K562 (cell line): ENCODE results near the gene SPATA25. TPM values are rescaled to one million over a fixed set of nuclear protein-coding genes. Genes with fewer than 3 reads are reported as not detected.

Experiments
- ATAC-seq: fragments of 200-7000 bp; cut with Tn5 transposase; 3 replicates; pipeline ENCODE4 v1.9.1; 2020; ENCODE audit warnings: moderate library complexity
- BruUV-seq: library from RNA; stranded (reverse); fragments of 400-500 nt; replicated peaks from 2 replicates; lab custom pipeline; 2021; lab: Mats Ljungman, UMichigan
- CTCF ChIA-PET: fragments of 300-600 bp; formaldehyde crosslinking; extraction: SDS; loops from one replicate; lab custom pipeline; 2021; ENCODE audit warnings: low intra/inter-chr PET ratio; lab: Yijun Ruan, JAX
- POLR2A ChIA-PET: fragments of 300-600, 350-650 bp; sonication (Branson Sonifier 250); formaldehyde crosslinking; extraction: SDS; loops from one replicate; lab custom pipeline; 2021; ENCODE audit warnings: antibody characterized with exemption, inconsistent platforms; lab: Yijun Ruan, JAX
- DNase-seq, 4 experiments: peaks; one replicate each; pipeline versions ENCODE4 v3.0.0 to v3.0.0-alpha.2; 2011 to 2018; ENCODE audit warnings: low spot score in 3 of 4, mixed read lengths in 3 of 4; ENCODE audit errors: extremely low read depth in 1 of 4
- FAIRE-seq: peaks from 2 replicates; lab custom pipeline; 2011; peaks lifted over from hg19 to GRCh38; lab: Jason Lieb, UNC
- H2AFZ ChIP-seq: 2 replicates; pipeline ENCODE4 v1.6.0; 2011; ENCODE audit warnings: low read depth, low read length, control low read depth, inconsistent platforms
- H3K27ac ChIP-seq: fragments of 200-600 bp; 3 replicates; pipeline ENCODE4 v1.8.0; 2011; ENCODE audit warnings: low read depth, mild to moderate bottlenecking, control low read depth, inconsistent platforms, low read length, moderate library complexity, mixed read lengths; ENCODE audit errors: extremely low read depth
- H3K27me3 ChIP-seq, 2 experiments: fragments of 300-600 bp in 1 of 2; 2 replicates in 1 of 2; 3 replicates in 1 of 2; pipeline versions ENCODE4 v1.6.0 to v1.8.0; 2011; ENCODE audit warnings: inconsistent platforms in 2 of 2, low read length in 2 of 2, mild to moderate bottlenecking in 1 of 2, mixed read lengths in 1 of 2, moderate library complexity in 1 of 2; ENCODE audit not compliant: control insufficient read depth in 2 of 2, insufficient read depth in 2 of 2
- H3K36me3 ChIP-seq: fragments of 300-600 bp; 3 replicates; pipeline ENCODE4 v1.8.0; 2011; ENCODE audit warnings: mild to moderate bottlenecking, low read length, inconsistent platforms; ENCODE audit not compliant: control insufficient read depth, insufficient read depth
- H3K4me1 ChIP-seq, 2 experiments: fragments of 200-600 bp in 1 of 2; replicated peaks in 1 of 2; 2 replicates in 1 of 2; 3 replicates in 1 of 2; pipeline versions ENCODE4 v1.5.1 to v1.8.0; 2011; ENCODE audit warnings: inconsistent platforms in 2 of 2, low read length in 2 of 2, mild to moderate bottlenecking in 1 of 2, mixed read lengths in 1 of 2, moderate library complexity in 1 of 2; ENCODE audit not compliant: control insufficient read depth in 2 of 2, insufficient read depth in 2 of 2
- H3K4me2 ChIP-seq: 2 replicates; pipeline ENCODE4 v1.6.1; 2011; ENCODE audit warnings: low read length, control low read depth, inconsistent platforms, mixed read lengths; ENCODE audit not compliant: insufficient read depth
- H3K4me3 ChIP-seq: fragments of 200-600 bp; sonication (generic), shearing (Covaris generic); 2 replicates; pipeline ENCODE4 v1.5.1; 2016; ENCODE audit warnings: control low read depth, inconsistent platforms
- H3K79me2 ChIP-seq: fragments of 200-600 bp; 3 replicates; pipeline ENCODE4 v1.8.0; 2011; ENCODE audit warnings: low read length, inconsistent platforms; ENCODE audit not compliant: control insufficient read depth, insufficient read depth
- H3K9ac ChIP-seq, 2 experiments: 2 replicates each; pipeline versions ENCODE4 v1.6.0 to v1.6.1; 2011; ENCODE audit warnings: low read depth in 2 of 2, low read length in 2 of 2, control low read depth in 1 of 2, inconsistent platforms in 1 of 2, mild to moderate bottlenecking in 1 of 2, mixed read lengths in 1 of 2; ENCODE audit not compliant: insufficient read depth in 1 of 2
- H3K9me1 ChIP-seq: one replicate; pipeline ENCODE4 v1.6.0; 2011; ENCODE audit warnings: inconsistent platforms, mild to moderate bottlenecking, low read length, moderate library complexity; ENCODE audit not compliant: control insufficient read depth, insufficient read depth
- H3K9me3 ChIP-seq: replicated peaks from 2 replicates; pipeline ENCODE4 v1.5.1; 2011; ENCODE audit warnings: low read depth, low read length, inconsistent platforms; ENCODE audit not compliant: control insufficient read depth, insufficient read depth
- H4K20me1 ChIP-seq: replicated peaks from 2 replicates; pipeline ENCODE4 v1.6.1; 2011; ENCODE audit warnings: low read length, inconsistent platforms, mixed read lengths; ENCODE audit not compliant: control insufficient read depth, insufficient read depth
- ADNP ChIP-seq: fragments of 200-800 bp; sonication (Bioruptor generic); IDR thresholded peaks from 2 replicates; pipeline ENCODE4 v1.6.1; 2016; ENCODE audit warnings: missing genetic modification characterization, missing compliant biosample characterization
- BCOR ChIP-seq: fragments of 450-650 bp; IDR thresholded peaks from 2 replicates; pipeline ENCODE4 v1.6.1; 2016
- CBX1 ChIP-seq: sonication (generic); IDR thresholded peaks from 2 replicates; pipeline ENCODE4 v1.6.1; 2016; ENCODE audit warnings: antibody characterized with exemption, low read depth, mild to moderate bottlenecking
- HDAC2 ChIP-seq: fragments of 450-650 bp; IDR thresholded peaks from 2 replicates; pipeline ENCODE4 v1.6.1; 2016; ENCODE audit warnings: mild to moderate bottlenecking
- IFI16 ChIP-seq: fragments of 250-450 bp; sonication (Bioruptor Pico); IDR thresholded peaks from 2 replicates; pipeline ENCODE4 v2.1.2; 2022; ENCODE audit warnings: mild to moderate bottlenecking, inconsistent platforms
- KDM1A ChIP-seq, 2 experiments: fragments of 450-650 bp; IDR thresholded peaks; 2 replicates each; pipeline ENCODE4 v1.6.1; 2016; ENCODE audit warnings: mild to moderate bottlenecking in 2 of 2
- MCM7 ChIP-seq, 2 experiments: fragments of 450-650 bp; IDR thresholded peaks; 2 replicates each; pipeline ENCODE4 v1.6.1; 2016 to 2018
- PTBP1 ChIP-seq: fragments of 200-400 bp; formaldehyde crosslinking; IDR thresholded peaks from 2 replicates; pipeline ENCODE4 v1.6.1; 2017; ENCODE audit warnings: low read depth, low read length
- RBM25 ChIP-seq: fragments of 200-400 bp; formaldehyde crosslinking; IDR thresholded peaks from 2 replicates; pipeline ENCODE4 v1.6.1; 2018; ENCODE audit warnings: low read length, low read depth, moderate library complexity; ENCODE audit not compliant: severe bottlenecking
- RCOR1 ChIP-seq, 2 experiments: IDR thresholded peaks; 2 replicates each; pipeline ENCODE4 v1.6.1; 2012; ENCODE audit warnings: low read depth in 2 of 2, low read length in 2 of 2, borderline replicate concordance in 1 of 2, improper control_type of control experiment in 1 of 2
- SMARCA5 ChIP-seq: fragments of 450-650 bp; IDR thresholded peaks from 2 replicates; pipeline ENCODE4 v1.6.1; 2016
- ZFP30 ChIP-seq: fragments of 250-450 bp; sonication (Bioruptor Pico); IDR thresholded peaks from 2 replicates; pipeline ENCODE4 v1.8.0; 2022; ENCODE audit warnings: moderate library complexity, mild to moderate bottlenecking, inconsistent platforms, borderline replicate concordance
- WGBS: fragments of 100-300 bp; shearing (Covaris generic); methylation state at CpG from one replicate; pipeline ENCODE4 v1.1.6; 2016; ENCODE audit warnings: low coverage, mixed read lengths; ENCODE audit not compliant: insufficient coverage; ENCODE audit errors: missing lambda C conversion rate; 5-methylcytosine and 5-hydroxymethylcytosine counted together
- in situ Hi-C: fragments of 300-500 bp; cut with MboI; formaldehyde crosslinking; loops from 4 replicates; pipeline ENCODE4 v1.15.0; 2018; ENCODE audit warnings: inconsistent platforms, mixed read lengths
- intact Hi-C: fragments of 100-400 bp; cut with micrococcal nuclease; formaldehyde crosslinking; loops from 2 replicates; pipeline ENCODE4 v1.14.2; 2022
- polyA plus RNA-seq, 8 experiments: library from polyadenylated mRNA; depleted of rRNA in 4 of 8; stranded (reverse) in 5 of 8; unstranded in 3 of 8; fragments of >200 nt; fragmentation: Nextera tagmentation in 2 of 8; fragmentation: Illumina TruSeq in 1 of 8; extraction: Ambion mirVana in 2 of 8; extraction: Trizol in 1 of 8; gene quantifications; 2 replicates each; pipeline versions ENCODE4 v1.2.1 to v1.2.3, GENCODE V29; 2011 to 2014; ENCODE audit warnings: inconsistent platforms in 1 of 8, missing spikeins in 1 of 8
- total RNA-seq, 7 experiments: library from RNA; depleted of rRNA in 6 of 7; stranded (reverse); fragments of >200 nt in 6 of 7; fragmentation: Illumina TruSeq in 2 of 7; extraction: Trizol in 2 of 7; gene quantifications; 2 replicates each; pipeline versions ENCODE4 v1.2.1 to v1.2.3, GENCODE V29; 2011 to 2021; ENCODE audit warnings: low replicate concordance in 1 of 7
- TF ChIP-seq, protein P1 (sequence below): fragments of 450-650 bp; IDR thresholded peaks from 2 replicates; pipeline ENCODE4 v1.6.1; 2016

SPATA25 gene
- total and polyA plus RNA-seq, 9 of the 15 experiments (the other 6 are each of a cell fraction or from before 2014, with no cell fraction given): 0.21 to 0.95 (median 0.53) TPM; not detected in 3

DNA sequence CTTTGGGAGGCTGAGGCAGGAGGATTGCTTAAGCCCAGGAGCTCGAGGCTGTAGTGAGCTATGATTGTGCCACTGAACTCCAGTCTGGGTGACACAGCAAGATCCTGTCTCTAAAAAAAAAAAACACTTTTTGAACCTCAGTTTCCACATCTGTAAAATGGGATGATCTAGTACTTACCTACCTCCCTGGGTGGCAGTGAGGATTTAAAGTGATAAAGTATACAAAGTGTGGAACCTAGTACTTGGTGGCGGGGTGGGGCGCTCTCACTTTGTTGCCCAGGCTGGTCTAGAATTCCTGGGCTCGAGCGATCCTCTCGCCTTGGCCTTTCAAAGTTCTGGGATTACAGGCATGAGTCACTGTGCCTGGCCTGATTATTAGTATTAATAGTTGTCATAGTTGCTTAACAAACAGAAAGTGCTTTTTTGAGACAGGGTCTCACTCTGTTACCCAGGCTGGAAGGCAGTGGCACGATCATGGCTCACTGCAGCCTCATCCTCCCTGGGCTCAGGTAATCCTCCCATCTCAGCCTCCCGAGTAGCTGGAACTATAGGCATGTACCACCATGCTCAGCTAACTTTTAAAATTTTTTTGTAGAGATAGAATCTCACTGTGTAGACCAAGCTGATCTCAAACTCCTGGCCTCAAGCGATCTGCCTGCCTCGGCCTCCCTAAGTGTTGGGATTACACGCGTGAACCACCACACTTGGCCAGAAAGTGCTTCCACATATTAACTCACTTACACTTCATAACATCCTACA, 31.5 kb upstream of the SPATA25 start:
- no TSS peak for BruUV-seq
- Histone ChIP-seq H2AFZ (no peak overlapping the region), H3K9me1 (no peaks in the 10 kb centered on the region), H3K27ac (no peak overlapping the region), H3K4me1 (peaks cover 10 to 16% of the 10 kb centered on the region in 2 experiments; a peak in 4 of 5 replicates), H4K20me1 (0 out of 2 replicates have a peak, but pooled peaks cover 3% of the 10 kb centered on the region), H3K9me3 (no peaks in the 10 kb centered on the region), H3K79me2 (no peaks in the 10 kb centered on the region), H3K4me3 (no peak overlapping the region), H3K4me2 (no peak overlapping the region), H3K36me3 (no peaks in the 10 kb centered on the region), H3K9ac (no peak overlapping the region), H3K27me3 (no peaks in the 10 kb centered on the region)
- FAIRE-seq (no peak), DNase-seq (no peak), ATAC-seq (no peak)
- WGBS: 75% methylated on average over 12 of the region's 12 CpGs
- intact Hi-C loops (no loop called here), in situ Hi-C loops (no loop called here)
- ChIA-PET POLR2A (interaction anchor here (0.5 to 8.0 kb wide), 4 partner anchors 9 to 14 kb away, joined by 3 to 91 read pairs (median 6); partner anchors contain the start of gene PCIF1), CTCF (no interaction called here)
- TF ChIP-seq PTBP1 (0 out of 2 replicates have a peak, but pooled peaks have one; percentile 56), SMARCA5 (peak; percentile 82), ADNP (tag) (peak; percentile 92), BCOR (peak; percentile 97), IFI16 (CRISPR knock-in tag) (no peak), MCM7 (IDR thresholded peaks at IDR 0.05) (no peak), RBM25 (peak; percentile 94), ZFP30 (CRISPR knock-in tag) (no peak), HDAC2 (peak; percentile 80), KDM1A (IDR thresholded peaks at IDR 0.05) (peak; percentile 32 to 69; a peak in 2 of 4 replicates), CBX1 (peak; percentile 82; the same call in 1 of the 2 replicates), RCOR1 (IDR thresholded peaks at IDR 0.05; ENCODE audit: borderline replicate concordance in 1 of 2, low read depth in 2 of 2, low read length in 2 of 2) (peak in 1 of 2 experiments; percentile 68; a peak in 1 of 4 replicates)
- TF ChIP-seq, protein P1, sequence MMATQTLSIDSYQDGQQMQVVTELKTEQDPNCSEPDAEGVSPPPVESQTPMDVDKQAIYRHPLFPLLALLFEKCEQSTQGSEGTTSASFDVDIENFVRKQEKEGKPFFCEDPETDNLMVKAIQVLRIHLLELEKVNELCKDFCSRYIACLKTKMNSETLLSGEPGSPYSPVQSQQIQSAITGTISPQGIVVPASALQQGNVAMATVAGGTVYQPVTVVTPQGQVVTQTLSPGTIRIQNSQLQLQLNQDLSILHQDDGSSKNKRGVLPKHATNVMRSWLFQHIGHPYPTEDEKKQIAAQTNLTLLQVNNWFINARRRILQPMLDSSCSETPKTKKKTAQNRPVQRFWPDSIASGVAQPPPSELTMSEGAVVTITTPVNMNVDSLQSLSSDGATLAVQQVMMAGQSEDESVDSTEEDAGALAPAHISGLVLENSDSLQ: no peak
